Measurements from ENCODE around the gene FAM20C.

Gene FAM20C

GRCh38 chr7:210401-210925 lies 18.1 kb downstream of the FAM20C start:
- H3K36me3 ChIP-seq (ENCODE audit: control insufficient read depth, insufficient read depth, low read length) = peaks cover 5% of the 10 kb centered on the region
- H3K4me1 ChIP-seq (ENCODE audit: control insufficient read depth, insufficient read depth, low read length) = peaks cover 21% of the 10 kb centered on the region
- H3K27me3 ChIP-seq (ENCODE audit: control insufficient read depth, insufficient read depth, low read length) = no peaks in the 10 kb centered on the region
- H3K9ac ChIP-seq (ENCODE audit: low read length) = no peak overlapping the region
- H3K4me3 ChIP-seq (ENCODE audit: low read length) = no peak overlapping the region
- no peaks in the 10 kb centered on the region for H3K9me3 ChIP-seq (ENCODE audit: control insufficient read depth, low read length)

- Histone ChIP-seq H3K4me3 (ENCODE audit: low read length) (no peak overlapping the region), H3K9ac (ENCODE audit: low read length) (no peak overlapping the region), H3K36me3 (ENCODE audit: control insufficient read depth, insufficient read depth, low read length) (peaks cover 5% of the 10 kb centered on the region), H3K4me1 (ENCODE audit: control insufficient read depth, insufficient read depth, low read length) (peaks cover 21% of the 10 kb centered on the region), H3K27me3 (ENCODE audit: control insufficient read depth, insufficient read depth, low read length) (no peaks in the 10 kb centered on the region), H3K9me3 (ENCODE audit: control insufficient read depth, low read length) (no peaks in the 10 kb centered on the region)
Observed at GRCh38 chr7:211033-211714, 18.8 kb downstream of the FAM20C start.

DNA sequence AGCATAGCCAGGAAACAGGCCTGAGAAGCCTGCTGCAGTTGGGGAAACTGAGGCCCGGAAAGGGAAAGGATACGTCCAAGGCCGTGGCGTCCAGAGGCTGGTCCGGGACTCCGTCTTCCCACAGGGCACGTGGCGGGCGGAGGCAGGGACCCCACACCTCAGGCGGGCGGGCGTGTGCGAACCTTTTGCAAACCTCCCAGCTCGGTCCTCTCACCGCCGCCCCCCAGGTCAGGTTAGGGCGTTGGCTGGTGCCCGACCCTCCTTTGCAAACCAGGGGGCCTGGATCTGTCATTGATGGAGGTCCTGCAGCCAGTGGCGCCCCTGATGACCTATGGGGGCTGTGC lies 19.3 kb downstream of the FAM20C start:
- Histone ChIP-seq H3K9ac (ENCODE audit: low read length) (no peak overlapping the region), H3K4me1 (ENCODE audit: control insufficient read depth, insufficient read depth, low read length) (peaks cover 21% of the 10 kb centered on the region), H3K27me3 (ENCODE audit: control insufficient read depth, insufficient read depth, low read length) (no peaks in the 10 kb centered on the region), H3K36me3 (ENCODE audit: control insufficient read depth, insufficient read depth, low read length) (peaks cover 5% of the 10 kb centered on the region), H3K4me3 (ENCODE audit: low read length) (no peak overlapping the region), H3K9me3 (ENCODE audit: control insufficient read depth, low read length) (no peaks in the 10 kb centered on the region)

GRCh38 chr7:212754-213153 lies 20.4 kb downstream of the FAM20C start:
- H3K4me1 ChIP-seq (ENCODE audit: control insufficient read depth, insufficient read depth, low read length) = peaks cover 18% of the 10 kb centered on the region
- no peaks in the 10 kb centered on the region for H3K27me3 ChIP-seq (ENCODE audit: control insufficient read depth, insufficient read depth, low read length)
- peaks cover 5% of the 10 kb centered on the region for H3K36me3 ChIP-seq (ENCODE audit: control insufficient read depth, insufficient read depth, low read length)
- no peak overlapping the region for H3K4me3 ChIP-seq (ENCODE audit: low read length)
- H3K9ac ChIP-seq (ENCODE audit: low read length) = no peak overlapping the region
- no peaks in the 10 kb centered on the region for H3K9me3 ChIP-seq (ENCODE audit: control insufficient read depth, low read length)

DNA sequence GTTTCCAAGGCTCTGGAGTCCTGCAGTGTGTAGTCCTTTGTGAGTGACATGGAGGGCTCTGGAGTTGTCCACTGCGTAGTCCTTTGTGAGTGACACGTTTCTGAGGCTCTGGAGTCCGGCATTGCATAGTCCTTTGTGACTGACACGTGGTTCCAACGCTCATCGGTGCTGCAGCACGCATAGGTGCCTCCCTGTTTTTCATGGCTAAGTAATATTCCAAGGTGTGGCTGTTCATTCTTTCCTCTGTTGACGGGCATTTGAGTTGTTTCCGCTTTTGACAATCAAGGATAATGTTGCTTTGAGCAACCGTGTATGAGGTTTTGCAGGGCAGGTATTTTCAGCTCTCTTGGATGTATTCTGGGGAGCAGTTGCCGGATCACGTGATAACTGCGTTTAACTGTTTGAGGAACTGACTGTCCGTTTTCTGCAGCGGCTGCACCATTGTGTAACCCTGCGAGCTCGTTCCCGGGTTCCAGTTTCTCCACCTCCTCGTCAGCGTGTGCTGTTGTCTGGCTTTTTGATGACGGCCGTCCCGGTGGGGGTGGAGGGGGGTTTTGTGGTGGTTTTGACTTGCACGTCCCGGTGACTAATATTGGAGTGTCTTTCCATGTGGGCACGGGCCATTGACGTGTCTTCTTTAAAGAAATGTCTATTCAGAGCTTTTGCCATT lies 21.1 kb downstream of the FAM20C start:
- Histone ChIP-seq H3K9ac (ENCODE audit: low read length) (no peak overlapping the region), H3K9me3 (ENCODE audit: control insufficient read depth, low read length) (no peaks in the 10 kb centered on the region), H3K4me3 (ENCODE audit: low read length) (no peak overlapping the region), H3K36me3 (ENCODE audit: control insufficient read depth, insufficient read depth, low read length) (peaks cover 1% of the 10 kb centered on the region), H3K4me1 (ENCODE audit: control insufficient read depth, insufficient read depth, low read length) (peaks cover 16% of the 10 kb centered on the region), H3K27me3 (ENCODE audit: control insufficient read depth, insufficient read depth, low read length) (no peaks in the 10 kb centered on the region)

DNA sequence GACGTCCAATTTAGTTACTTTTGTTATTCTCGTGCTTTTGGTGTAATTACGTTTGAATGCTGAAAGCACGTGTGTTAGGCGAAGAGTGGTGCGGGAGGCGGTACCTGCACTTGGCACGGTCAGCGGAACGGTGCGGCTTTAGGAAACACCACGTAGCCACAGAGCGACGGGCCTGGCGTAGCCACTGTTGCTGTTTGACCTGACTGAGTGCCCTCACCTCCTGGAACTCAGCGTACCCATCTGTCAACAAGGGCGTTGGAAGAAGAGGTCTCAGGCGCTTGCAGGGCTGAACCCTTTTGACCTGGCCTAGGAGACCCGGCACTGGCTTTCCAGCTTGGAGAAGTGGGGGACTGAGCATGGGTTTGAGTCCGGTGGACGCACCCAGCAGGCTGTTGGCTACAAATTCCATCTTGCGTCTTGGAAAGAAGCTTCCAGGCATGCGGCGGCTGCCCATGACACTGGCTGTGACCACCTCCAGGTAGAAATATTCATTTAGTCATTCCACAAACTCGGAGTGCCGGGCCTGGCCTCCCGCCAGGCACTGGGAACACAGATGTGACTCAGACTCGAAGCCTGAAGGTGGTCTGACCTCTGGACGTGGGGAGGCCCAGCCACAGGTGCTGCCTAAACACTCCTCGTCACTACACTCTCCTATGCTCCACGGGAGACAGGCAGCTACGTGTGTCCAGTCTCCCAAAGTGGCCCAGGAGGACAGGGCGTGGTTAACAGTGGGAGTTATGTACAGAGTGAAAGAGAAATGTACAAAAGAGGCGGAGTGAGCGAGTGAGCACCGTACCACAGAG lies 22.2 kb downstream of the FAM20C start:
- Histone ChIP-seq H3K27me3 (ENCODE audit: control insufficient read depth, insufficient read depth, low read length) (no peaks in the 10 kb centered on the region), H3K4me1 (ENCODE audit: control insufficient read depth, insufficient read depth, low read length) (peaks cover 24% of the 10 kb centered on the region), H3K9ac (ENCODE audit: low read length) (no peak overlapping the region), H3K4me3 (ENCODE audit: low read length) (no peak overlapping the region), H3K36me3 (ENCODE audit: control insufficient read depth, insufficient read depth, low read length) (no peaks in the 10 kb centered on the region), H3K9me3 (ENCODE audit: control insufficient read depth, low read length) (no peaks in the 10 kb centered on the region)

DNA sequence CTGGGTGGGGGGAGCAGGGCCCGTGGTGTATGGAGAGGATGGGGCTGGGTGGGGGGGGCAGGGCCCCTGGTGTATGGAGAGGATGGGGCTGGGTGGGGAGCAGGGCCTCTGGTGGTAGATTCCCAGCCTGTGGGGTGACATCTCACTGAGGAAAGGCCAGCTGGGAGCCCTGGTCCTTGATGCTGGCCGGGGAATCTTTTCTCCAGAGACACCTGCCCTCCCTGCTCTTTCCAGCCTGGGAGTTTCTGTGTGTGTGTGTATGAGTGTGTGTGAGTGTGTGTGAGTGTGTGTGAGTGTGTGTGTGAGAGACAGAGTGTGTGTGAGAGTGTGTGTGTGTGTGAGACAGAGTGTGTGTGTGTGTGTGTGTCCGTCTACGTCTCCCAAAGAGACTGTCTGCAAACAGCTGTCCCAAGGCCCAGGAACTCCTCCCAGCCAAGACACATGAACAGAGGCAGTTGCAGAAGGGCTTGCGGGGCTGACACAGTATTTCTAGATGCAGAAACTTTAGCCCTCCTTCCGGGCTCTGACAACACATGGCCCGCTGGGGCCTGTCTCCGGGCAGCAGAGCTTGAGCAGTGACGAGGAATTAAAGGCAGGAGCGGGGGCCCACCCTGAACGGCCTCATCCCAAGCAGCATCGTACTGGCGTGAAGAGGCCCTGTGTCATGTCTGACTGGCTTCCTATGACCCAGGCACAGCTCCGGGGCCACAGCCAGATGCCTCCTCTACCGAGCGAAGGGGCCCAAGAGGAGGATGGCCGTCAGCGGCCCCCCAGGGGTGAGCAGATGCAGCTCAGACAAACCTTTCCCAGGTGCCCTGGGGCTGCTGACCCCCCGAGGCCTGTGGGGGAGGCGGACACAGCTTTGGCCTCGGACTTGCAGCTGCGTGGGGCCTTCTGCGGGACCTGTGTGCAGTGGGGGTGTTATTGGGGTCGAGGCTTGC lies 24.3 kb downstream of the FAM20C start:
- H3K9me3 ChIP-seq (ENCODE audit: control insufficient read depth, low read length) = no peaks in the 10 kb centered on the region
- no peak overlapping the region for H3K4me3 ChIP-seq (ENCODE audit: low read length)
- no peaks in the 10 kb centered on the region for H3K27me3 ChIP-seq (ENCODE audit: control insufficient read depth, insufficient read depth, low read length)
- H3K36me3 ChIP-seq (ENCODE audit: control insufficient read depth, insufficient read depth, low read length) = no peaks in the 10 kb centered on the region
- H3K9ac ChIP-seq (ENCODE audit: low read length) = no peak overlapping the region
- peaks cover 35% of the 10 kb centered on the region for H3K4me1 ChIP-seq (ENCODE audit: control insufficient read depth, insufficient read depth, low read length)

- Histone ChIP-seq H3K4me3 (ENCODE audit: low read length) (no peak overlapping the region), H3K4me1 (ENCODE audit: control insufficient read depth, insufficient read depth, low read length) (peaks cover 35% of the 10 kb centered on the region), H3K36me3 (ENCODE audit: control insufficient read depth, insufficient read depth, low read length) (no peaks in the 10 kb centered on the region), H3K27me3 (ENCODE audit: control insufficient read depth, insufficient read depth, low read length) (no peaks in the 10 kb centered on the region), H3K9ac (ENCODE audit: low read length) (no peak overlapping the region), H3K9me3 (ENCODE audit: control insufficient read depth, low read length) (no peaks in the 10 kb centered on the region)
Observed at GRCh38 chr7:217781-218180, 25.4 kb downstream of the FAM20C start.

GRCh38 chr7:218316-218715 lies 25.9 kb downstream of the FAM20C start:
- peaks cover 35% of the 10 kb centered on the region for H3K4me1 ChIP-seq (ENCODE audit: control insufficient read depth, insufficient read depth, low read length)
- H3K36me3 ChIP-seq (ENCODE audit: control insufficient read depth, insufficient read depth, low read length) = no peaks in the 10 kb centered on the region
- no peaks in the 10 kb centered on the region for H3K27me3 ChIP-seq (ENCODE audit: control insufficient read depth, insufficient read depth, low read length)
- H3K4me3 ChIP-seq (ENCODE audit: low read length) = no peak overlapping the region
- no peaks in the 10 kb centered on the region for H3K9me3 ChIP-seq (ENCODE audit: control insufficient read depth, low read length)
- H3K9ac ChIP-seq (ENCODE audit: low read length) = no peak overlapping the region

DNA sequence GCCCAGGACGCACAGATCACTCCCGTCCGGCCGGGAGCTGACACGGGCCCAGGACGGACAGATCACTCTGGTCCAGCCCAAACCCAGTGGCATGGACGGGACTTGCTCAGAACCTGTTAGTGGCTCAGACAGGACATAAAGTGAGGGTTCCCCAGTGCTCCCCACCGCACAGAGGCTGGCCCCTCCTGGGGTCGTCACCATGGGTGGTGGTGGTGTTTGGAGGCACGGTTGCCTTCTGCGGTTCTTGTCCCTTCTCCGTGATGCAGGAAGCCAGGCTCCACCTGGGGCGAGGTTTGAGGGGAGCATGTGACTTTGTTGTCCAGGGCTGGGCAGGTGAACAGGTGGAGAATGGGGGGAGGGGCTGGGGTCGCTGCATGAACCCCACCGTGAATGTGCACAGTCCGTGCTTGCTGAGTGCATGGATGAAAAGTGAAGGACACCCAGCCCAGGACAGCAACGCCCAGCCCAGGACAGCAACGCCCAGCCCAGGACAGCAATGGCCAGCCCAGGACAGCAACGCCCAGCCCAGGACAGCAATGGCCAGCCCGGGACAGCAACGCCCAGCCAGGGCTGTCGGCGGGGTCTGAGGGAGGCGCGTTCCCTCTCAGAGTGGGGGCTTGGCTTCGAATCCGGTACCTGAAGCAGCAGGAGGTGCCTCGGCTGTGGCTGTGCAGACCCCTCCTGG lies 26.7 kb downstream of the FAM20C start:
- Histone ChIP-seq H3K4me1 (ENCODE audit: control insufficient read depth, insufficient read depth, low read length) (peaks cover 35% of the 10 kb centered on the region), H3K36me3 (ENCODE audit: control insufficient read depth, insufficient read depth, low read length) (no peaks in the 10 kb centered on the region)

DNA sequence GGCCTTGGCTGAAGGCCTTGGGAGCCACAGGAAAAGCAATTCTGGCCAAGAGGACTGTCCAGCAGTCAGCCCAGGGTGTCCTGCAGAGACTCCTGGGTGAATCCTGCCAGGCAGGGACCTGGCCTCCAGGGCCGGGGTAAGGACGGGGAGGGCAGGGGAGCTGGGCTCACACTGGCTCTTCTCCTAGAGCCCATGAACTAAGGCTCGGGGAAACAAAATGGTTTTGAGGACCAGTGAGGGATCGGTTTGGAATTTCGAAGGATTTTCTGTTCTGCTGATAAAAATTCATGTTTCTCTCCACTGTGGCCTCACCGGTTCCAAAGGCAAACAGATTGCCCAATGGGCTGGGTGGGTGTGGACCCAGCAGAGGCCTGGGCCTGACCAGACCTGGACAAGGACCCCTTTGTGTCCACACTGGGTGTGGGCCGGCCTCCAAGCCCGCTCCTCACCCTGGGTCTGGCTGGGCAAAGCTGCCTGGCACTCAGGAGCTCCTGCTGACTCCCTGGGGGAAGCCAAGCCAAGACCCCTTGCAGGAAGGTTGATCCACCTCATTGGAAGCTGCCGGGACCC lies 27.3 kb downstream of the FAM20C start:
- Histone ChIP-seq H3K9me3 (ENCODE audit: control insufficient read depth, low read length) (no peaks in the 10 kb centered on the region), H3K36me3 (ENCODE audit: control insufficient read depth, insufficient read depth, low read length) (no peaks in the 10 kb centered on the region), H3K9ac (ENCODE audit: low read length) (no peak overlapping the region), H3K27me3 (ENCODE audit: control insufficient read depth, insufficient read depth, low read length) (no peaks in the 10 kb centered on the region), H3K4me1 (ENCODE audit: control insufficient read depth, insufficient read depth, low read length) (peaks cover 31% of the 10 kb centered on the region), H3K4me3 (ENCODE audit: low read length) (no peak overlapping the region)

More for the DNA sequence above, 26.7 kb downstream of the FAM20C start:
- Histone ChIP-seq H3K27me3 (ENCODE audit: control insufficient read depth, insufficient read depth, low read length) (no peaks in the 10 kb centered on the region), H3K4me3 (ENCODE audit: low read length) (no peak overlapping the region), H3K9ac (ENCODE audit: low read length) (no peak overlapping the region), H3K9me3 (ENCODE audit: control insufficient read depth, low read length) (no peaks in the 10 kb centered on the region)

Data from mucosa of stomach (tissue), 1 donor.